Dedifferentiated amniotic fluid mesenchymal stem cell (primary cell): ENCODE data around the gene GON4L.
"Not testable (repeated sequence)": the region's sequence is repeated elsewhere in the genome, so short reads cannot be mapped to it uniquely, and the experiment has no call there.

Experiments used
- DNase-seq: peaks from one replicate; pipeline ENCODE4 v3.0.0-alpha.2; 2016; ENCODE audit errors: extremely low spot score

The GON4L gene

GRCh38 chr1:155871390-155871789 lies 14.4 kb upstream of the GON4L start:
- no peak for DNase-seq

GRCh38 chr1:155867766-155868165 lies 10.8 kb upstream of the GON4L start:
- no peak for DNase-seq

- no peak for DNase-seq
These were observed 7.4 kb upstream of the GON4L start for GRCh38 chr1:155864393-155864792.

GRCh38 chr1:155861896-155862295 lies 4.9 kb upstream of the GON4L start:
- no peak for DNase-seq

- no peak for DNase-seq
These were observed 4.0 kb upstream of the GON4L start for GRCh38 chr1:155860970-155861510.

GRCh38 chr1:155859881-155860871 lies 3.2 kb upstream of the GON4L start:
- peak; percentile 78 for DNase-seq

GRCh38 chr1:155859234-155859829 lies 2.3 kb upstream of the GON4L start, which contains the start of gene SYT11:
Gene SYT11, plus strand, starts transcription at chr1:155859567. Its CDS starts 195 bp downstream, at chr1:155859762.
- DNase-seq, result peak; percentile 95

- DNase-seq, result peak; percentile 26
These were observed 1.8 kb upstream of the GON4L start for GRCh38 chr1:155858800-155859233.

GRCh38 chr1:155856257-155856974 lies 598 bp downstream of the GON4L start:
- no peak for DNase-seq

GRCh38 chr1:155850345-155850744 lies 6.7 kb downstream of the GON4L start:
- no peak for DNase-seq

- no peak for DNase-seq
These were observed 9.0 kb downstream of the GON4L start for GRCh38 chr1:155847823-155848529.

GRCh38 chr1:155844860-155845421 lies 12.1 kb downstream of the GON4L start:
- no peak for DNase-seq

GRCh38 chr1:155840386-155840785 lies 16.6 kb downstream of the GON4L start:
- DNase-seq, result no peak

- DNase-seq, result no peak
These were observed 21.5 kb downstream of the GON4L start for GRCh38 chr1:155835548-155835947.

- not testable (repeated sequence) for DNase-seq
These were observed 22.1 kb downstream of the GON4L start for GRCh38 chr1:155834927-155835399.

GRCh38 chr1:155834296-155834926 lies 22.6 kb downstream of the GON4L start:
- peak; percentile 44 for DNase-seq

- no peak for DNase-seq
These were observed 23.2 kb downstream of the GON4L start for GRCh38 chr1:155833665-155834295.

GRCh38 chr1:155831279-155831976 lies 25.6 kb downstream of the GON4L start:
- no peak for DNase-seq

- no peak for DNase-seq
These were observed 29.6 kb downstream of the GON4L start for GRCh38 chr1:155827450-155827849.
